Thyroid gland (tissue), 4 donors: ENCODE measurements around the gene ZBTB12.

Experiments
- POLR2A ChIP-seq, 2 donors: fragments of 450-650 bp; IDR thresholded peaks; one replicate each; pipeline ENCODE4 v1.6.1; 2017; ENCODE audit warnings: antibody characterized with exemption in 2 of 2, mild to moderate bottlenecking in 2 of 2, moderate library complexity in 1 of 2
- TF ChIP-seq, protein P1 (sequence below), 6 experiments: fragments of 200-600 bp in 3 of 6; fragments of 450-650 bp in 3 of 6; sonication (generic) in 3 of 6; IDR thresholded peaks; one replicate each; pipeline ENCODE4 v1.5.1; 2016 to 2019; ENCODE audit warnings: antibody characterized with exemption in 6 of 6, mild to moderate bottlenecking in 2 of 6, inconsistent platforms in 1 of 6, moderate library complexity in 1 of 6

DNA sequence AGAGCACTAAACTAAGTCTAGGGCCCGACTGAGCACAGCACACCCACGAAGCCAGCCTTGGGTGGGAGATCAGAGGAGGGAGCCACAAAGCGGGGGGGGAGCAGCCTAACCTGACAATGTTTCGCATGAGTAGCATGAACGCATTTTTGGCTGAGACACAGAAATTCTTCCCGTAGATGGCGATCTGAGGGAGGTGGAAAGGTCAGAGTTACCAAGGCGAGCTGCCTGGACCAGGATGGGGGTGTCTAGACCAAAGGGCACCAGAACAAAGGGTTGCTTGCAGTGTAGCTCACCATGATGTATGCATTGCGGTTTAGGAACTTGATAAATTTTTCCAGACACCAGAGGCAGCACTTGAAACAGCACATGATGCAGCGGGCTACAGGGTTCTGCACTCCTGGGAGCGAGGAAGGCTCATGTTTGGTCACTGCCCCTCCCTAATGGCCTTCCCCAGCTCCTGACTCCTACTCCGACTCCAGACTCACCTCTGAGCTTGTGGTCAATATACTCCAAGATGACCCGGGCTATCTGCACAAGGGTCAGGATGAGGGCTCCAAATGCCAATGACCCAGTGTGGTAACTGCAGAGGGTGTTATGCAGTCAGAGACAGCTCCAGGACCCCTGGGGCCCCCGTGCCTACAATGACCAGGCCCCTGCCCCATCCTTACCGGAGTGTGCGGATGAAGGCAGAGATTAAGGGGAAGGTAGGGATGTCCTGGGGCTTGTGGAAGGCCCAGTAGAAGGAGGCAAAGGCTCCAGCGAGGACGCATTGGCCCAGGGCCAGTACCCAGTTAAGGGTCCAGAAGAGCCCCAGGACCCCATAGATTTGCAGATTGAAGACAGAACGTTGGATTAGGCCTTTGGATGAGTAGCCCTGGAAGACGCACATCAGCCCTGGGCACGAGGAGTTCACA lies 36.4 kb downstream of the ZBTB12 start:
- TF ChIP-seq, protein P1, sequence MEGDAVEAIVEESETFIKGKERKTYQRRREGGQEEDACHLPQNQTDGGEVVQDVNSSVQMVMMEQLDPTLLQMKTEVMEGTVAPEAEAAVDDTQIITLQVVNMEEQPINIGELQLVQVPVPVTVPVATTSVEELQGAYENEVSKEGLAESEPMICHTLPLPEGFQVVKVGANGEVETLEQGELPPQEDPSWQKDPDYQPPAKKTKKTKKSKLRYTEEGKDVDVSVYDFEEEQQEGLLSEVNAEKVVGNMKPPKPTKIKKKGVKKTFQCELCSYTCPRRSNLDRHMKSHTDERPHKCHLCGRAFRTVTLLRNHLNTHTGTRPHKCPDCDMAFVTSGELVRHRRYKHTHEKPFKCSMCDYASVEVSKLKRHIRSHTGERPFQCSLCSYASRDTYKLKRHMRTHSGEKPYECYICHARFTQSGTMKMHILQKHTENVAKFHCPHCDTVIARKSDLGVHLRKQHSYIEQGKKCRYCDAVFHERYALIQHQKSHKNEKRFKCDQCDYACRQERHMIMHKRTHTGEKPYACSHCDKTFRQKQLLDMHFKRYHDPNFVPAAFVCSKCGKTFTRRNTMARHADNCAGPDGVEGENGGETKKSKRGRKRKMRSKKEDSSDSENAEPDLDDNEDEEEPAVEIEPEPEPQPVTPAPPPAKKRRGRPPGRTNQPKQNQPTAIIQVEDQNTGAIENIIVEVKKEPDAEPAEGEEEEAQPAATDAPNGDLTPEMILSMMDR (IDR thresholded peaks at IDR 0.05), result no peak
- no peak for TF ChIP-seq POLR2A (IDR thresholded peaks at IDR 0.05)
